ENCODE data around the gene IL10RB.

- TF ChIP-seq POLR2AphosphoS5 (IDR thresholded peaks at IDR 0.05; ENCODE audit: low read depth, low read length) (no peak), POLR2A (IDR thresholded peaks at IDR 0.05; ENCODE audit: low read depth, low read length) (no peak)
Measured at GRCh38 chr21:33345751-33346238, 79.6 kb downstream of the IL10RB start.

All from GM12892 (cell line).